HL-60/S4 treated with phorbol 12-myristate 13-acetate at 8.2 ng/mL for 4 days and 3 days (cell line): ENCODE measurements around the gene SAPCD1.

Experiments used
- in situ Hi-C: fragments of 300-500 bp; cut with MboI; formaldehyde crosslinking; loops from 2 replicates; pipeline ENCODE4 v1.15.0; 2022; ENCODE audit warnings: low sequenced_read_pairs

SAPCD1 gene

GRCh38 chr6:31762356-31762755 is at the start of gene SAPCD1:
Gene SAPCD1 (plus strand): TSS chr6:31762656. CDS start chr6:31763055, 399 bp downstream.
- in situ Hi-C loops, result loop anchor here (10.0 kb wide), 1 partner anchor 78 kb away; the partner anchor contains the start of gene LY6G5C

- in situ Hi-C loops, result no loop called here
Observed at GRCh38 chr6:31713465-31713864, 49.0 kb upstream of the SAPCD1 start.

- in situ Hi-C loops, result no loop called here
Observed at GRCh38 chr6:31713991-31714684, 48.3 kb upstream of the SAPCD1 start.

- in situ Hi-C loops, result no loop called here
Observed at GRCh38 chr6:31715022-31715958, 47.2 kb upstream of the SAPCD1 start, which contains the start of gene LY6G6D. Gene LY6G6D (plus strand): TSS chr6:31715348. CDS start chr6:31715356, 8 bp downstream.

GRCh38 chr6:31717499-31718222 is 44.8 kb upstream of the SAPCD1 start:
- in situ Hi-C loops, result no loop called here

- in situ Hi-C loops, result no loop called here
Observed at GRCh38 chr6:31718265-31718664, 44.2 kb upstream of the SAPCD1 start.

GRCh38 chr6:31719001-31719400 is 43.5 kb upstream of the SAPCD1 start:
- in situ Hi-C loops, result no loop called here

GRCh38 chr6:31720196-31720770 is 42.2 kb upstream of the SAPCD1 start:
- in situ Hi-C loops, result no loop called here

GRCh38 chr6:31721351-31722020 is 41.0 kb upstream of the SAPCD1 start, which contains the start of gene LY6G6C:
Gene LY6G6C (minus strand): TSS chr6:31721746. CDS start chr6:31721679, 67 bp downstream.
- in situ Hi-C loops, result no loop called here

- in situ Hi-C loops, result no loop called here
Observed at GRCh38 chr6:31722173-31722572, 40.3 kb upstream of the SAPCD1 start.

GRCh38 chr6:31723245-31723979 is 39.0 kb upstream of the SAPCD1 start, which contains the start of gene MPIG6B:
Gene MPIG6B (plus strand): TSS chr6:31723373. CDS start chr6:31723384, 11 bp downstream.
- in situ Hi-C loops, result no loop called here

GRCh38 chr6:31723980-31724691 is 38.3 kb upstream of the SAPCD1 start:
- in situ Hi-C loops, result no loop called here

- in situ Hi-C loops, result no loop called here
Observed at GRCh38 chr6:31725502-31726350, 36.7 kb upstream of the SAPCD1 start.

- in situ Hi-C loops, result no loop called here
Observed at GRCh38 chr6:31727034-31727716, 35.3 kb upstream of the SAPCD1 start.

GRCh38 chr6:31727717-31728671 is 34.5 kb upstream of the SAPCD1 start:
- in situ Hi-C loops, result no loop called here
